Neuronal stem cell (in vitro differentiated cells): ENCODE measurements around the gene DNAJB13.

Source experiments
- DNase-seq: peaks from one replicate; pipeline ENCODE4 v3.0.0-alpha.2; 2013; ENCODE audit warnings: low spot score
- H2AFZ ChIP-seq: one replicate; pipeline ENCODE4 v1.6.1; 2013; ENCODE audit warnings: mild to moderate bottlenecking, low read length, inconsistent platforms
- H2AK5ac ChIP-seq: 2 replicates; pipeline ENCODE4 v1.6.1; 2013; ENCODE audit warnings: low read depth, mild to moderate bottlenecking, inconsistent platforms, low read length, moderate library complexity, mixed read lengths
- H2BK120ac ChIP-seq: 2 replicates; pipeline ENCODE4 v1.6.1; 2013; ENCODE audit warnings: low read depth, mild to moderate bottlenecking, inconsistent platforms, low read length, moderate library complexity, mixed read lengths
- H2BK12ac ChIP-seq: one replicate; pipeline ENCODE4 v1.6.1; 2013; ENCODE audit warnings: low read length, inconsistent platforms
- H2BK15ac ChIP-seq: 2 replicates; pipeline ENCODE4 v1.6.1; 2013; ENCODE audit warnings: mild to moderate bottlenecking, low read length, inconsistent platforms, mixed read lengths
- H2BK5ac ChIP-seq: one replicate; pipeline ENCODE4 v1.6.1; 2013; ENCODE audit warnings: inconsistent platforms, mild to moderate bottlenecking, low read length, moderate library complexity
- H3K14ac ChIP-seq: one replicate; pipeline ENCODE4 v1.6.1; 2013; ENCODE audit warnings: low read length, inconsistent platforms
- H3K18ac ChIP-seq: 2 replicates; pipeline ENCODE4 v1.6.1; 2013; ENCODE audit warnings: low read length, inconsistent platforms
- H3K23ac ChIP-seq: 2 replicates; pipeline ENCODE4 v1.6.1; 2013; ENCODE audit warnings: low read depth, mild to moderate bottlenecking, mixed read lengths, low read length, inconsistent platforms; ENCODE audit not compliant: poor library complexity
- H3K27ac ChIP-seq: replicated peaks from 3 replicates; pipeline ENCODE4 v1.5.1; 2013; ENCODE audit warnings: low read length, inconsistent platforms
- H3K27me3 ChIP-seq, 3 experiments: 2 replicates each; pipeline ENCODE4 v1.6.1; 2013; ENCODE audit warnings: low read length in 3 of 3, mild to moderate bottlenecking in 2 of 3, inconsistent platforms in 1 of 3, low read depth in 1 of 3, mixed read lengths in 1 of 3, moderate library complexity in 1 of 3; ENCODE audit not compliant: control insufficient read depth in 3 of 3, insufficient read depth in 3 of 3
- H3K36me3 ChIP-seq, 2 donors: replicated peaks in 1 of 2; 2 replicates each; pipeline ENCODE4 v1.6.1; 2013; ENCODE audit warnings: low read length in 2 of 2; ENCODE audit not compliant: control insufficient read depth in 2 of 2, insufficient read depth in 2 of 2
- H3K4ac ChIP-seq: 2 replicates; pipeline ENCODE4 v1.6.1; 2013; ENCODE audit warnings: inconsistent platforms, mild to moderate bottlenecking, low read length, moderate library complexity
- H3K4me1 ChIP-seq, 2 donors: 1 replicate in 1 of 2; 2 replicates in 1 of 2; pipeline ENCODE4 v1.6.1; 2013; ENCODE audit warnings: low read length in 2 of 2, low read depth in 1 of 2; ENCODE audit not compliant: control insufficient read depth in 2 of 2, insufficient read depth in 1 of 2
- H3K4me2 ChIP-seq: one replicate; pipeline ENCODE4 v1.6.1; 2013; ENCODE audit warnings: mild to moderate bottlenecking, low read length, inconsistent platforms; ENCODE audit not compliant: insufficient read depth, poor library complexity, severe bottlenecking
- H3K4me3 ChIP-seq, 2 donors: 2 replicates each; pipeline ENCODE4 v1.5.1; 2013; ENCODE audit warnings: low read length in 2 of 2, mild to moderate bottlenecking in 2 of 2, inconsistent platforms in 1 of 2, moderate library complexity in 1 of 2
- H3K79me1 ChIP-seq: one replicate; pipeline ENCODE4 v1.6.1; 2013; ENCODE audit warnings: low read depth, mild to moderate bottlenecking, inconsistent platforms, low read length, moderate library complexity
- H3K9ac ChIP-seq: one replicate; pipeline ENCODE4 v1.6.1; 2013; ENCODE audit warnings: mild to moderate bottlenecking, low read depth, low read length, inconsistent platforms; ENCODE audit not compliant: poor library complexity
- H3K9me3 ChIP-seq, 2 donors: replicated peaks in 1 of 2; 2 replicates each; pipeline versions ENCODE3 to v1.6.1; 2013; ENCODE audit warnings: low read length in 2 of 2, mild to moderate bottlenecking in 2 of 2, inconsistent platforms in 1 of 2, low read depth in 1 of 2, mixed read lengths in 1 of 2, moderate library complexity in 1 of 2; ENCODE audit not compliant: control insufficient read depth in 2 of 2, insufficient read depth in 1 of 2
- H4K8ac ChIP-seq: one replicate; pipeline ENCODE4 v1.6.1; 2013; ENCODE audit warnings: low read depth, mild to moderate bottlenecking, inconsistent platforms, low read length, moderate library complexity
- H4K91ac ChIP-seq: one replicate; pipeline ENCODE4 v1.6.1; 2013; ENCODE audit warnings: low read length, low read depth, mild to moderate bottlenecking, inconsistent platforms; ENCODE audit not compliant: poor library complexity
- WGBS, 2 donors: extraction: QIAGEN DNeasy Blood & Tissue Kit; methylation state at CpG; one replicate each; pipeline ENCODE4 v1.1.7; 2013; ENCODE audit warnings: missing lambda C conversion rate in 2 of 2, mixed read lengths in 1 of 2; ENCODE audit not compliant: insufficient read length in 2 of 2, insufficient replicate concordance in 1 of 2; ENCODE audit errors: extremely low coverage in 2 of 2; 5-methylcytosine and 5-hydroxymethylcytosine counted together

DNAJB13 gene

DNA sequence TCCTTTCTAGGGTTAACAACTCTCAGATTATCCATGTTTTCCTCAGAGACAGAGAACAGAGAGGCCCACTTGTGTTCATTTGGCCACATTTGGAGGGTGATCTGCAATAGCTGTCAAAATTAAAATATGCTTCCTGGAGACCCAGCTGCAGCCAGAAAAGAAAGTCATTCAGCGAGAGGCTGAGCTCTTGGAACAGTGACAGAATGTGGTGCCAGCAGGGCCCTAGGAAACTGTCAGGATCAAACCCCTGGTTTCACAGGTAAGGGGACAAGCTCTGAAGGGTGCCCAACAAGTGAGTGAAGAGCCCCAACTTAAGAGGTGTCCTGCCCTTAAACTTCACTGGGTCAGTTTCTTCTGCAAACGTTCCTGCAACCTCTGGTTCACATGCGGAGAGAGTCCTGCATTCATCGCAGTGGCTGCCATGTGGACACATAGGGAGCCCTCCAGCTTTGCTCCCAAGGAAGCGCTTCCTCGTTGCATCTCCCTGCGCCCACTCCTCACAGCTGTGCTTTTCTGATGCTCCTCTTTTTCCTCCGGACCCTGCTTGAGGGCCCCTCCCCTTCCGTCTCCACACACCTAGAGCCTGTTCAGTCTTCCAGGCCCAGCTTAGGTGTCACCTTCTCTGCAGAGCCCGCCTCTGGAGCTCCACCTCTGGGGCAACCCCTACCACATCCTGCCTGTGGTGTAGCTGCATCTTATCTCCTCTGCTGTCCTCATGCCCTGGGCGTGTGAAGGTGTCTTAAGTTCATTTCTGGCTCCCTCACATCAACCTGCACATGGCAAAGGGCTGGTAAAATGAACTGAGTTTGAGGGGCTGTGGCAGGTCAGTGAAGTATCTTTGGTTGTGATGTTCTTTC, 54.2 kb downstream of the DNAJB13 start:
- peaks cover 2 to 43% of the 10 kb centered on the region in 2 donors for H3K36me3 ChIP-seq
- H3K23ac ChIP-seq = no peak overlapping the region
- no peak overlapping the region for H2AFZ ChIP-seq
- H2BK5ac ChIP-seq = no peak overlapping the region
- no peak overlapping the region for H3K4me3 ChIP-seq
- no peak for DNase-seq
- no peak overlapping the region for H4K8ac ChIP-seq
- H2BK120ac ChIP-seq = no peak overlapping the region
- H3K79me1 ChIP-seq = no peaks in the 10 kb centered on the region
- no peak overlapping the region for H4K91ac ChIP-seq
- no peak overlapping the region for H3K14ac ChIP-seq
- peak overlapping the region; percentile 8 for H3K18ac ChIP-seq
- H3K4me1 ChIP-seq = peaks cover 0 to 2% of the 10 kb centered on the region in 2 donors
- no peaks in the 10 kb centered on the region for H3K9me3 ChIP-seq
- WGBS, 2 donors = no CpG with 5 or more reads among the region's 11 CpGs
- H3K4ac ChIP-seq = no peak overlapping the region
- no peaks in the 10 kb centered on the region for H3K27me3 ChIP-seq
- H2AK5ac ChIP-seq = no peak overlapping the region
- no peak overlapping the region for H2BK12ac ChIP-seq
- no peak overlapping the region for H2BK15ac ChIP-seq
- no peak overlapping the region for H3K27ac ChIP-seq
- H3K9ac ChIP-seq = no peak overlapping the region
- H3K4me2 ChIP-seq = no peak overlapping the region

DNA sequence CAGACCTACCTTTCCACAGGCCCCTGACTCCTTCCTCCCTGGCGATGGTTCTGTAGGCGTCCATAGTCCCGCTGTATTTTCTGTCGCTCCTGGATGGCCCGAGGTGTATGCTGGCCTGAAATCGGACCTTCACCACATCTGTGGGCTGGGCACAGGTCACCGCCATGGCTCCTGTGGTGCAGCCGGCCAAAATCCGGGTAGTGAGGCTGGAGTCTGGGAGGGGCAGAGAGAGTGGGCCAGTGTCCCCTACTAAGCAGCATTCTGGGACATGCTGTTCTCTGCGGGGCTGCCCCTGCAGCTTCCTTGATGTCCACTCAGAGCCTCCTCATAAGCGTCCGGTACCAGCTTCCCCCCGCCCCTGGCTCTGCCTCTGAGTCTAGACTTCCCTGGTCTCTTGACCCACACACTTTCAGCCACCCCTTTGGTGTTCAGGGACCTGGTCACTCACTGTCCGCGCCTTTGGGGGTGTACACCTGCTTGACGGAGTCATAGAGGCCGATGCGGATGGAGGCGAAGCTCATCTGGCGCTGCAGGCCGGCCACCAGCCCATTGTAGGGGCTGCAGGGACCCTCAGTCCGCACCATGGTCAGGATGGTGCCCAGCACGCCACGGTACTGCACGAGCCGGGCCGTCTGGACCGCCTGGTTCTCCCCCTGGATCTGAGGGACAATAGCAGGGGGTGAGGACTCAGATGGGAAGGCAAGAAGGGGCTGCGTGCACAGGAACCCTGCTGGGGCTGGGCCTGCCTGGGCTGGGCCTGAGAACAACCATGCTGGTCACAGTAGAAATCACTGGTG, 55.1 kb downstream of the DNAJB13 start:
- H3K23ac ChIP-seq = no peak overlapping the region
- no peak for DNase-seq
- H3K4me1 ChIP-seq = peaks cover 0 to 2% of the 10 kb centered on the region in 2 donors
- no peak overlapping the region for H4K8ac ChIP-seq
- no peaks in the 10 kb centered on the region for H3K79me1 ChIP-seq
- no peak overlapping the region for H3K4ac ChIP-seq
- H4K91ac ChIP-seq = no peak overlapping the region
- no peak overlapping the region for H2BK120ac ChIP-seq
- no peak overlapping the region for H2BK12ac ChIP-seq
- H2AK5ac ChIP-seq = no peak overlapping the region
- peak overlapping the region in 1 of 2 donors; percentile 9 for H3K4me3 ChIP-seq
- H3K27ac ChIP-seq = no peak overlapping the region
- H3K9ac ChIP-seq = no peak overlapping the region
- H3K18ac ChIP-seq = no peak overlapping the region
- H2BK5ac ChIP-seq = no peak overlapping the region
- H3K14ac ChIP-seq = no peak overlapping the region
- peaks cover 2 to 45% of the 10 kb centered on the region in 2 donors for H3K36me3 ChIP-seq
- no peaks in the 10 kb centered on the region for H3K27me3 ChIP-seq
- H2AFZ ChIP-seq = no peak overlapping the region
- H3K4me2 ChIP-seq = no peak overlapping the region
- H2BK15ac ChIP-seq = no peak overlapping the region
- no CpG with 5 or more reads among the region's 29 CpGs for WGBS, 2 donors
- H3K9me3 ChIP-seq = no peaks in the 10 kb centered on the region

GRCh38 chr11:74006743-74007304, 56.0 kb downstream of the DNAJB13 start:
- peaks cover 4 to 46% of the 10 kb centered on the region in 2 donors for H3K36me3 ChIP-seq
- no peak overlapping the region for H2BK120ac ChIP-seq
- peaks cover 0 to 2% of the 10 kb centered on the region in 2 donors for H3K4me1 ChIP-seq
- H2BK5ac ChIP-seq = no peak overlapping the region
- H3K18ac ChIP-seq = no peak overlapping the region
- H3K4me2 ChIP-seq = no peak overlapping the region
- H3K27me3 ChIP-seq = no peaks in the 10 kb centered on the region
- WGBS, 2 donors = no CpG with 5 or more reads among the region's 7 CpGs
- H3K23ac ChIP-seq = no peak overlapping the region
- no peaks in the 10 kb centered on the region for H3K79me1 ChIP-seq
- no peak for DNase-seq
- H4K91ac ChIP-seq = no peak overlapping the region
- no peak overlapping the region for H3K14ac ChIP-seq
- no peaks in the 10 kb centered on the region for H3K9me3 ChIP-seq
- H3K27ac ChIP-seq = no peak overlapping the region
- H3K9ac ChIP-seq = no peak overlapping the region
- H2AFZ ChIP-seq = no peak overlapping the region
- no peak overlapping the region for H2BK15ac ChIP-seq
- H3K4me3 ChIP-seq = no peak overlapping the region
- H3K4ac ChIP-seq = no peak overlapping the region
- no peak overlapping the region for H4K8ac ChIP-seq
- no peak overlapping the region for H2AK5ac ChIP-seq
- H2BK12ac ChIP-seq = no peak overlapping the region
